SHP77 (cell line): ENCODE measurements around the gene STARD10.
"Not testable (repeated sequence)": the region's sequence is repeated elsewhere in the genome, so short reads cannot be mapped to it uniquely, and the experiment has no call there.

Experiments used
- DNase-seq, 2 experiments: peaks; one replicate each; lab custom pipeline; 2025; lab: John Stamatoyannopoulos, UW

The STARD10 gene

GRCh38 chr11:72807792-72808191 lies 13.9 kb upstream of the STARD10 start:
- DNase-seq, result no peak

- DNase-seq, result no peak
These were observed 13.3 kb upstream of the STARD10 start for GRCh38 chr11:72807021-72807693.

- not testable (repeated sequence) for DNase-seq
These were observed 12.5 kb upstream of the STARD10 start for GRCh38 chr11:72806378-72806777.

- no peak for DNase-seq
These were observed 11.4 kb upstream of the STARD10 start for GRCh38 chr11:72805216-72805615.

GRCh38 chr11:72802822-72803221 lies 9.0 kb upstream of the STARD10 start:
- no peak for DNase-seq

- no peak for DNase-seq
These were observed 5.6 kb upstream of the STARD10 start for GRCh38 chr11:72799441-72799840.

GRCh38 chr11:72798361-72798760 lies 4.5 kb upstream of the STARD10 start:
- no peak for DNase-seq

- no peak for DNase-seq
These were observed 797 bp downstream of the STARD10 start for GRCh38 chr11:72793076-72793424.

GRCh38 chr11:72792437-72793021 lies 1.3 kb downstream of the STARD10 start:
- DNase-seq, result no peak

- DNase-seq, result not testable (repeated sequence)
These were observed 2.6 kb downstream of the STARD10 start for GRCh38 chr11:72791228-72791627.

- DNase-seq, result no peak
These were observed 4.2 kb downstream of the STARD10 start for GRCh38 chr11:72789493-72790131.

- DNase-seq, result no peak
These were observed 5.6 kb downstream of the STARD10 start for GRCh38 chr11:72788241-72788640.

GRCh38 chr11:72787216-72788104 lies 6.4 kb downstream of the STARD10 start:
- DNase-seq, result peak; percentile 74 to 81

GRCh38 chr11:72786305-72787215 lies 7.3 kb downstream of the STARD10 start:
- peak; percentile 44 to 65 for DNase-seq

- no peak for DNase-seq
These were observed 9.2 kb downstream of the STARD10 start for GRCh38 chr11:72784662-72785061.

- DNase-seq, result no peak
These were observed 10.5 kb downstream of the STARD10 start for GRCh38 chr11:72783144-72783905.

- DNase-seq, result peak; percentile 64 to 74
These were observed 11.5 kb downstream of the STARD10 start for GRCh38 chr11:72782081-72782920.

- DNase-seq, result peak; percentile 45 to 53
These were observed 12.3 kb downstream of the STARD10 start for GRCh38 chr11:72781313-72782080.

- DNase-seq, result no peak
These were observed 12.9 kb downstream of the STARD10 start for GRCh38 chr11:72781063-72781312.
